C4-2B (cell line): ENCODE data around the gene PRKAB1.

Source experiments
- H3K27ac ChIP-seq: fragments of 450-650 bp; 2 replicates; pipeline ENCODE4 v1.5.1; 2017
- ZFX ChIP-seq: fragments of 450-650 bp; IDR thresholded peaks from 2 replicates; pipeline ENCODE4 v1.6.1; 2017
- TF ChIP-seq, protein P1 (sequence below): fragments of 450-650 bp; conservative IDR thresholded peaks from 2 replicates; pipeline ENCODE4 v1.5.1; 2017; ENCODE audit warnings: mild to moderate bottlenecking

PRKAB1 gene

GRCh38 chr12:119725523-119725922 lies 57.6 kb downstream of the PRKAB1 start:
- no peak overlapping the region for H3K27ac ChIP-seq
- TF ChIP-seq, protein P1, sequence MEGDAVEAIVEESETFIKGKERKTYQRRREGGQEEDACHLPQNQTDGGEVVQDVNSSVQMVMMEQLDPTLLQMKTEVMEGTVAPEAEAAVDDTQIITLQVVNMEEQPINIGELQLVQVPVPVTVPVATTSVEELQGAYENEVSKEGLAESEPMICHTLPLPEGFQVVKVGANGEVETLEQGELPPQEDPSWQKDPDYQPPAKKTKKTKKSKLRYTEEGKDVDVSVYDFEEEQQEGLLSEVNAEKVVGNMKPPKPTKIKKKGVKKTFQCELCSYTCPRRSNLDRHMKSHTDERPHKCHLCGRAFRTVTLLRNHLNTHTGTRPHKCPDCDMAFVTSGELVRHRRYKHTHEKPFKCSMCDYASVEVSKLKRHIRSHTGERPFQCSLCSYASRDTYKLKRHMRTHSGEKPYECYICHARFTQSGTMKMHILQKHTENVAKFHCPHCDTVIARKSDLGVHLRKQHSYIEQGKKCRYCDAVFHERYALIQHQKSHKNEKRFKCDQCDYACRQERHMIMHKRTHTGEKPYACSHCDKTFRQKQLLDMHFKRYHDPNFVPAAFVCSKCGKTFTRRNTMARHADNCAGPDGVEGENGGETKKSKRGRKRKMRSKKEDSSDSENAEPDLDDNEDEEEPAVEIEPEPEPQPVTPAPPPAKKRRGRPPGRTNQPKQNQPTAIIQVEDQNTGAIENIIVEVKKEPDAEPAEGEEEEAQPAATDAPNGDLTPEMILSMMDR = no peak
- TF ChIP-seq ZFX = no peak

DNA sequence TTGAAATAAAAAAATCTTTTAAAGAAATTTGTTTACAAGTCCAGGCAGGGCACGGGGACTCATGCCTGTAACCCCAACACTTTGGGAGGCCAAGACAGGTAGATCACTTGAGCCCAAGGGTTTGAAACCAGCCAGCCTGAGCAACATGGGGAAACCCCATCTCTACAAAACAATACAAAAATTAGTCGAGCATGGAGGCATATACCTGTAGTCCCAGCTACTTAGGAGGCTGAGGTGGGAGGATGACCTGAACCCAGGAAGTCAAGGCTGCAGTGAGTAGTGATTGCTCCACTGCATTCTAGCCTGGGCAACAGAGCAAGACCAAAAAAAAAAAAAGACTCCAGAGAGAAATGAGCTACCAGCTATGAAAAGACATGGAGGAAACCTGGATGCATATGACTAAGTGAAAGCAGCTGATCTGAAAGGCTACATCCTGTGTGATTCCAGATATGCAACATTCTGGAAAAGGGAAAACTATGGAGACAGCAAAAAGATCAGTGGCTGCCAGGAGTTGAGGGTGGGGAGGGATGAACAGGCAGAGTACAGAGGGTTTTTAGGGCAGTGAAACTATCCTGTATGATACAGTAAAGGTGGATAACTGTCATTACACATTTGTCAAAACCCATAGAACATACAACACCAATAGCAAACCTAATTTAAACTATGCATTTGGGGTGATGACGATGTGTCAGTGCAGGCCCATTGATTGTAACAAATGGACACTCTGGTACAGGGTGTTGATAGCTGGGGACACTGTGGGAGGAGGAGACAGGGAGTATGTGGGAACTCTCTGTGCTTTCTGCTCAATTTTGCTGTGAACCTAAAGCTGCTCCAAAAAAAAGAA lies 59.9 kb downstream of the PRKAB1 start:
- H3K27ac ChIP-seq = no peak overlapping the region
- TF ChIP-seq ZFX = no peak
- TF ChIP-seq, protein P1 = no peak

GRCh38 chr12:119728444-119728745 lies 60.5 kb downstream of the PRKAB1 start:
- TF ChIP-seq ZFX = no peak
- TF ChIP-seq, protein P1 = no peak
- H3K27ac ChIP-seq = no peak overlapping the region

DNA sequence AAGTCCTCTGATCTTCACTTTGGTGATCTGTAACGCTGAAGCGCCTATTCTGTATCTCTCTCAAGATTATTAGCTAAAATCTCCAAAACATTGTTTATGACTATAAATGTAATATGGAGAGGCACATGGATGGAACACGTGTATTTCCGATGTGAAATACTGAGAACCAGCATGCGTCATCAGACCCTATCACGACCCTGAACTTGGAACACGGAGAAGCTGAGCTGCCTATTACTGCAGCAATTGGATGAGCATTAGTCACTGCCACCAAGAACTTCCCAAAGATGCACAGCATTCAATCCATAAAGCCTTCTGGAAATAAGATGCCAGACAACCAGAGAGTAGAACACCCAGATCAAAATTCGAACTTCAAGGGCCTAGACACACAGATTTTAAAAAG lies 61.9 kb downstream of the PRKAB1 start:
- H3K27ac ChIP-seq = no peak overlapping the region
- TF ChIP-seq, protein P1 = no peak
- no peak for TF ChIP-seq ZFX

DNA sequence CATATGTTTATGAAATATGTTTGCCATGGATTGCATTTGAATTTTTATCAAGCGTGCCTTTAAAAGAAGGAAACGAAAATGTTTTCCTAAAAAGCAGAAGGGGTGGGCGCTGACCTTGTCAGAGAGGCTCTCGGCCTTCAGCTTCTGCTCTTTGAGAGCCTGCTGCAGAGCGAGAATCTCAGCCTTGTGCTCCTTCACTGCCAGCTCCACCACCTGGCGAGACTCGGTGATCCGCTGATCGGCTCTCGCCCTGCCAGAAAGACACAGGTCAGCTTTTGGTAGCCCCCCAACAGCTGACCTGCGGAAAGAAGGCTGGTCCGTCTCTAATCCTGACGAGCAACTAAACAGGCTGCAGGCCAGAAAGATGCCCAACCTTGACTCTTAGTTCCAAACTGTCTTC lies 62.4 kb downstream of the PRKAB1 start:
- H3K27ac ChIP-seq = no peak overlapping the region
- TF ChIP-seq, protein P1 = no peak
- no peak for TF ChIP-seq ZFX
